Forelimb muscle (tissue), 1 donor: ENCODE measurements around the gene TBC1D22A. TPM values are rescaled to one million over a fixed set of nuclear protein-coding genes. Genes with fewer than 3 reads are reported as not detected.
"Not testable (repeated sequence)": the region's sequence is repeated elsewhere in the genome, so short reads cannot be mapped to it uniquely, and the experiment has no call there.

Experiments used
- DNase-seq: peaks from one replicate; pipeline ENCODE4 v3.0.0-alpha.2; 2013; ENCODE audit warnings: low read depth
- polyA plus RNA-seq: library from polyadenylated mRNA; unstranded; fragments of 120-200 nt; gene quantifications from one replicate; pipeline ENCODE4 v1.2.1, GENCODE V29; 2013; ENCODE audit not compliant: insufficient read length

The TBC1D22A gene
- polyA plus RNA-seq, 1 donor, result 14.2 TPM

DNA sequence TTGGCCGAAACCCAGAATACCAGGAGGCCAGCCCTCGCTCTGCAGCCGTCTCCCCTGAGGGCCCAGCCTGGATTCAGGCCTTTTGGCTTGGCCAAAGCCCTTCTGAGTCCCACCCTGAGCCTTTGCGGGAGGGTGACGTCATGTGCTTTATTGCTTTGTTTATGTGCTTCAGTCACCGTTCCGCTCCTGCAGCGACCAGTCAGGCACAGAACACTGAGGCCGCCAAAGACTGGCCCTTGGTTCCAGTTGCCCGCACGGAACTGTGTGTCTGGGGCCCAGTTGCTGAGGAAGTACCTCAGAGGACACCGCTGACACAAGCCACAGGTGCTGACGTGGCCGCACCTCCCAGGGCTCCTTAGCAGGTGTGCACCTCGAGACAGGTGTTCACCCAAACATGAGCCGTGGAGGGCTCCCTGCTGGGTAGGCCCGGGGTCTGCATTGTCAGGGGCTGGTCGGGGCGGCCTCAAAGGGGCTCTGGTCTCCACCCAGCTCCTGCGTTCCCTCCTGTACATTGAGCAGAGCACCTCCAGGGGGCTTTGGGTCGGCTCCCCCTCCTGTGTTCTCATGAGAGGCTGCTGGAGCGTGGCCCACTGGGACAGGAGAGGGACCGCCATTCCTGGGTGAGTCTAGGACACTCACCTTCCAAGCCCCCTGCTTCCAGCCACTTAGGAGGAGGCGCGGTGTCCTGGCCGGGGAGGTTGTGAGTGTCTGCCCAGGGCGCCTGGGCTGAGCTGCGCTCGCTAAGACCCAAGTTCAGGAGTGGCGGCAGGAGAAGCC, 376.8 kb downstream of the TBC1D22A start:
- DNase-seq, result no peak

DNA sequence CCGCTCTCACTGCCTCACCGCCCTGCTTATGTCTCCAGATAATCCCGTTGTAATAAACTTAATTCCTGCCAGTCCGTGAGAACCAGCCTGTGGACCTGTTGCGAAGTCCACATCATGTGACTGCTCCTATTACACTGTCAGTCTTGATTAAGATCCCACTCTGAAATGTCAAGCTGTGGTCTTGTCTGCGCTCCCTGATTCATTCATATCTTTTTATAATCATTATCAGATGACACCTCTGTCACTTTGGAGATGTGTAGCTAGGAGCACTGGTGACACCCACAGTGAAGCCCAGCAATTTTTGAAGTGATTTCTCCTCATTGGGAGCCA, 377.3 kb downstream of the TBC1D22A start:
- no peak for DNase-seq

- DNase-seq, result not testable (repeated sequence)
Observed at GRCh38 chr22:47140975-47141374, 378.5 kb downstream of the TBC1D22A start.

GRCh38 chr22:47142427-47143046, 380.1 kb downstream of the TBC1D22A start:
- DNase-seq, result no peak

GRCh38 chr22:47143249-47143938, 380.9 kb downstream of the TBC1D22A start:
- DNase-seq, result no peak

DNA sequence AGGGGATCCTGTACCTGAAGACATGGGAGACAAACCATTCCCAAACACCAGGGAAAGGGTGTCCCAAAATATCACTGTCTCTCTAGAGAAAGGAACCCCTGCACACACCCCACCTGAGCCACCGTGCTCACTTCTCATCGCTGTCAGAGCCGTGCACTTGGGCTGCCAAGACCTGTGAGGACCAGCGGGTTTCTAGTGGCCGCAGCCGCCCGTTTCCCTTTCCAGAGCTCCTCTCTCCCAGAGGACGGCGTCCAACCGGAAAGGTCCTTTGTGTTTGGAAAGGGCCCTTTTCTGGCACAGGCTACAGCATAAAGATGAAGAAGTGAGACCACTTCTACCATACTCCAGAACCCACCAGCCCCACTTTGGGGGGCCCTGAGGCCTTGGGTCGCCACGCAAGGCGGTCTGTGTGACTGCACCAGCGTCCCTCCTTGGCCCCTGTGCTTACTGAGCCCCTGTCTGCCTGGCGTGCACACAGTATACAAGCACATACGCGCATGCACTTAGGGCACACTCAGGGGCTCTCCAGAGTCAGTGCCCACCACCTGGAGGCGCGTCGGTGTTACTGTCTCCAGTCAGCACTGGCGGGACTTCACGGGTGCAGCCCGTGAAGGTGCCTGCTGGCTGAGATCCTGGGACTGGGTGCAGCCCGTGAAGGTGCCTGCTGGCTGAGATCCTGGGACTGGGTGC, 381.8 kb downstream of the TBC1D22A start:
- DNase-seq, result no peak

DNA sequence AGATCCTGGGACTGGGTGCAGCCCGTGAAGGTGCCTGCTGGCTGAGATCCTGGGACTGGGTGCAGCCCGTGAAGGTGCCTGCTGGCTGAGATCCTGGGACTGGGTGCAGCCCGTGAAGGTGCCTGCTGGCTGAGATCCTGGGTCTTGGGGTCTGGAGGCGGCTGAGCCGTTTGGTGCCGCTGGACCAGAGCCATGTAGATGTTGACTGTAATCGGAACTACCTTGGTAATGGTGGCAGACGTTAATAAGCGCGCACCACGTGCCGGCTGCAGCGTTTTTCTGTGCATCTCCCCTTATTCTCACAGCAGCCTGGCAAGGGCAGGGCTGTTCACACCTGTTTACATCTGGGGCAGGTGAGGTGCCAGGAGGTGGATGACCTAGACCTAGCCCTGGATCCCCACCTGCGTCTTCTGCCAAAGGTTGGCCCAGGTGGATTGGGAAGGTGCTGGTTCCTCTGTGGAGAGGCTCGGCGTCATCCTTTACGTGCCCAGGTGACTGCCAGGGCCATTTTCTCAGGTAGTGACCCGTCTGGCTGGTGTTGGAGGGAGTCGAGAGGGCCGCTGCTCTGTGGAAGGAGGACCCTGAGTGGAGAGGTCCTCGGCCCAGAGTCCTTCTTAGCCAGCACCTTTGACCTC, 382.5 kb downstream of the TBC1D22A start:
- no peak for DNase-seq

- DNase-seq, result no peak
Observed at GRCh38 chr22:47145883-47146282, 383.4 kb downstream of the TBC1D22A start.

GRCh38 chr22:47146391-47146790, 383.9 kb downstream of the TBC1D22A start:
- no peak for DNase-seq

- no peak for DNase-seq
Observed at GRCh38 chr22:47146941-47147340, 384.5 kb downstream of the TBC1D22A start.

- DNase-seq, result no peak
Observed at GRCh38 chr22:47147572-47147971, 385.1 kb downstream of the TBC1D22A start.

DNA sequence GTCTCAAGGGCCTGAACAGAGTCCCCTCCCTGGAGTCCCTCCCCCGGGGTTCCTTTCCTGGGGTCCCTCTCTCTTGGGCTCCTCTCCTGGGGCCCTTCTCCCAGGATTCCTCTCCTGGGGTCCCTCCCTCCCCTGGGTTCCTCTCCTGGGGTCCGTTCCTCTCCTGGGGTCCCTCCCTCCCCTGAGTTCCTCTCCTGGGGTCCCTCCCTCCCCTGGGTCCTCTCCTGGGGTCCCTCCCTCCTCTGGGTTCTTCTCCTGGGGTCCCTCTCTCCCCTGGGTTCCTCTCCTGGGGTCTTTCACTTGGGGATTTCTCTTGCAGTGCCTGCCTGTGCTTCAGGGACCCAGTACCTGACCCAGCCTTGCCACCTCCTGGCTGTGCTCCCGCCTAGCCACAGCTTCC, 386.1 kb downstream of the TBC1D22A start:
- no peak for DNase-seq

GRCh38 chr22:47148956-47149728, 386.7 kb downstream of the TBC1D22A start:
- DNase-seq, result no peak

- DNase-seq, result no peak
Observed at GRCh38 chr22:47149976-47150375, 387.5 kb downstream of the TBC1D22A start.

- DNase-seq, result no peak
Observed at GRCh38 chr22:47150426-47150825, 388.0 kb downstream of the TBC1D22A start.

DNA sequence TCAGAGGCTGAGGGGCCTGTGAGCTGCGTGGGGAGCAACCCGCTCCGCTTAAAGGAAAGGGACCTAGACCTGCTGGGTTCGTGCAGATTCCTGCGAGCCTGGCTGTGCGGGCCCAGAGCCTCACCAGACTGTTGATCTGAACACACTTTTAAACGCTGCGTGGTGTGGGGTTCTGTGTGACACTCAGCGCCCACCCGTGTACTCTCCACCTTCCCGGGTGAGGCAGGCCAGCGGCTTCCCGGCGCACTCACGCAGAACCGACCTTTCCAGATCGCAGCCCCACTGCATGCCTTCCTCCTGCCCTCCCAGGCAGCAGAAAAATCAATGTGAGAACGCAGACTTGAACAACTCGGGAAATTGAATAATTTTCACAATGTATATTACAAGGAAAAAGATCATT, 388.6 kb downstream of the TBC1D22A start:
- DNase-seq, result no peak

GRCh38 chr22:47151490-47151889, 389.0 kb downstream of the TBC1D22A start:
- no peak for DNase-seq

DNA sequence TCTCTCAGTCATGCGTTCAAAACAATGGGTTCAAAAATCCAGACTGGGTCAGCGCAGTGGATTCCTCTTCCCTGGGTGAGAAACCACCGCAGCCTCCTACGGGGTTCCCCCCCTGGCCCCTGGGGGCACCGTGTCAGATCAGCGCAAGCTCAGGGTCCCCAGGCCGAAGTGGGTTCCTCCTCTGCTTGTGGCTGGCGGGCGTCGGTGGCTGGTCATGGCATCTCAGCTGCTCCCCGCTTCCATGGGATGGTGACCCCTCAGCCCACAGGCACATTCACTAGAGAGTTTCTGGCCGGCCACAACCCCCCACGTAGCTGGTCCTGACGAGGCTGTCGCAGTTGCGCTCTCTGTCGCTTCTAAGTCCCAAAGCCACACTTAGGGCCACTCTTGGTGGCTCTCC, 389.8 kb downstream of the TBC1D22A start:
- DNase-seq, result no peak

GRCh38 chr22:47152938-47153337, 390.5 kb downstream of the TBC1D22A start:
- DNase-seq, result no peak

GRCh38 chr22:47153854-47154525, 391.5 kb downstream of the TBC1D22A start:
- no peak for DNase-seq
